Epithelial cell of proximal tubule (primary cell): Measurements from ENCODE around the gene LRRC46. TPM values are rescaled to one million over a fixed set of nuclear protein-coding genes. Genes with fewer than 3 reads are reported as not detected.

Experiments used
- DNase-seq: peaks from one replicate; pipeline ENCODE4 v3.0.0-alpha.2; 2011; ENCODE audit warnings: low read depth
- H3K4me3 ChIP-seq: 2 replicates; pipeline ENCODE4 v1.5.1; 2011; ENCODE audit warnings: low read depth, mild to moderate bottlenecking, low read length
- CTCF ChIP-seq: conservative IDR thresholded peaks from 2 replicates; pipeline ENCODE4 v1.5.1; 2012; ENCODE audit warnings: low read depth, mild to moderate bottlenecking, low read length
- total RNA-seq: library from RNA; depleted of rRNA; stranded (reverse); fragments of >200 nt; gene quantifications from 2 replicates; pipeline ENCODE4 v1.2.3, GENCODE V29; 2015

The LRRC46 gene
- total RNA-seq, 1 donor from 2014 or later: not detected

DNA sequence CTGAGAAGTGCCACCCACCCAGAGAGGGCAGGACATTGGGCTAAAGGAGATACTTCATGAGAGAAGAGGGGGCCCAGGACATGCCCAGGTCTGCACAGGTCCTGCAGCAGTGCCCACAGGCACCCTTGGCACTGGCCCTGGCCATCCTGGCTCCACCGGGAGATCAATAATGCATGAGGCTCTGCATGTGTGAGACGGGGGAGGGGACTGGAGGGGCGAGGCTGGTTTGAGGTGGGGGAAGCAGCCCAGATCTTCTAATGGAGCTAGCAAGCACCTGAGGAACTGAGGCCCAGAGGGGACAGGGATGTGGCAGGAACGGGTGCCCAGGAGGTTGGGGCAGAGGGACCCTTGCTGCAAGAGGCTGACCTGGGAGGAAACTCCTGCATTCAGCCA is 10.4 kb upstream of the LRRC46 start:
- TF ChIP-seq CTCF: no peak
- no peak for DNase-seq
- H3K4me3 ChIP-seq: peak overlapping the region; percentile 97

GRCh38 chr17:47821424-47822391 is 9.8 kb upstream of the LRRC46 start, which contains the start of gene OSBPL7:
OSBPL7 (minus strand) TSS chr17:47821794; CDS start chr17:47820278, 1,516 bp downstream.
- TF ChIP-seq CTCF: peak; percentile 11
- DNase-seq: no peak
- H3K4me3 ChIP-seq: peak within 1 kb of the TSS; percentile 97

DNA sequence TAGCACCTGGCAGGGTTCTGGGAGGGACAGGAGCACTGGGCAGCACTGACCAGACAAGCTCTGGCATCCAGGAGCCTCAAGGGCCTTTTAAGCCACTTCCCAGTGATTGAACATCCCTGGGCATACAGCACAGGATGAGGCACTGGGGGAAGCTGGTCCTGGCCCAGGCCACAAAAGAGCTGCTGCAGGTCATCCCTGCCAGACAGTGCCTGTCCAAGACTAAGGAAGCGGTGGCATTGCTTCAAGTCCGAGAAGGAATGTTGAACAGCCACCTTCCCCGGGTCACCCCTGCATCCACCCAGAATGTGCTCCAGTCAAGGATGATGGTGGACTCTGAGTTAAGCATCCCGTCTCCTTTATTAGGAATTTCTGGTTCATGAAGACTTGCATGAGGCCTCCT is 8.7 kb upstream of the LRRC46 start:
- TF ChIP-seq CTCF: no peak
- no peak overlapping the region for H3K4me3 ChIP-seq
- DNase-seq: no peak

- H3K4me3 ChIP-seq: no peak overlapping the region
- TF ChIP-seq CTCF: no peak
- DNase-seq: no peak
Observed at GRCh38 chr17:47823519-47823918, 8.0 kb upstream of the LRRC46 start.

DNA sequence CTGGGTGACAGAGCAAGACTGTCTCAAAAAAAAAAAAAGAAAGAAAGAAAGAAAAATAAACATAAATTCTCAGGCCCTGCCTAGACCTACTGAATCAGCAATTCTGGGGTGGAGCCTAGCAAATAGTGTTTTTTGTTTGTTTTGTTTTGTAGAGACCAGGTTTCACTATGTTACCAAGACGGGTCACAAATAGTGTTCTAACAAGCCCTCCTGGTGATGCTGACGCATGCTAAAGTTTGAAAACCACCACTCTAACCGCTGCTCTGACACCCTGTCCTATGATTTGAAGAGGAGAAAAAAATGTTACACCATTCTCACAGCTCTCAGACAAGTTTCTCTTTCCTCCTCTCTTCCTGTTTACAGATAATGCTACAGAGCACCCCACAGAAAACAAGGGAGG is 1.6 kb upstream of the LRRC46 start:
- TF ChIP-seq CTCF: no peak
- H3K4me3 ChIP-seq: no peak overlapping the region
- DNase-seq: no peak

DNA sequence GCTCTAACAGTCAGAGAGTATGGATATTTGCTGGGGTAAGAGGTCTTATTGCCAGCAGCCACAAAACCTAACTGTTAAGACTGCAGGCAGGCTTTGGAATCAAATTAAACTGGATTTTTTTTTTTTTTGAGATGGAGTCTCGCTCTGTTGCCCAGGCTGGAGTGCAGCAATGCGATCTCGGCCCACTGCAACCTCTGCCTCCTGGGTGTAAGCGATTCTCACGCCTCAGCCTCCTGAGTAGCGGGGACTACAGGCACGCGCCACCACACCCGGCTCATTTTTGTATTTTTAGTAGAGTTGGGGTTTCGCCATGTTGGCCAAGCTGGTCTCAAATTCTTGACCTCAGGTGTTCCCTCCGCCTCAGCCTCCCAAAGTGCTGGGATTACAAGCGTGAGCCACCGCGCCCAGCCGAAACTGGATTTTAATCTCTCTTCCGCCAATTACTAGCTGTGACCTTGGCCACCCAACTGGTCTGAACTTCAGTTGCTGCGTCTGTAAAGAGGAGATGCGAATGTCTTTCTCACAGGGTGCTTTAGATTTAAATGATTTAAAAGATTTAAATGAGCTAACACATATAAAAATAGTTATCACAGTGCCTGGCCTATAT is 971 bp upstream of the LRRC46 start:
- no peak for DNase-seq
- peak overlapping the region; percentile 82 for H3K4me3 ChIP-seq
- TF ChIP-seq CTCF: no peak
